ENCODE data around the gene RGL2. TPM values are rescaled to one million over a fixed set of nuclear protein-coding genes. Genes with fewer than 3 reads are reported as not detected.

Gene RGL2
- total and polyA plus RNA-seq, 2 of the 13 experiments (the other 11 are each of a cell fraction or from before 2014, with no cell fraction given): 22.9 to 47.4 TPM

DNA sequence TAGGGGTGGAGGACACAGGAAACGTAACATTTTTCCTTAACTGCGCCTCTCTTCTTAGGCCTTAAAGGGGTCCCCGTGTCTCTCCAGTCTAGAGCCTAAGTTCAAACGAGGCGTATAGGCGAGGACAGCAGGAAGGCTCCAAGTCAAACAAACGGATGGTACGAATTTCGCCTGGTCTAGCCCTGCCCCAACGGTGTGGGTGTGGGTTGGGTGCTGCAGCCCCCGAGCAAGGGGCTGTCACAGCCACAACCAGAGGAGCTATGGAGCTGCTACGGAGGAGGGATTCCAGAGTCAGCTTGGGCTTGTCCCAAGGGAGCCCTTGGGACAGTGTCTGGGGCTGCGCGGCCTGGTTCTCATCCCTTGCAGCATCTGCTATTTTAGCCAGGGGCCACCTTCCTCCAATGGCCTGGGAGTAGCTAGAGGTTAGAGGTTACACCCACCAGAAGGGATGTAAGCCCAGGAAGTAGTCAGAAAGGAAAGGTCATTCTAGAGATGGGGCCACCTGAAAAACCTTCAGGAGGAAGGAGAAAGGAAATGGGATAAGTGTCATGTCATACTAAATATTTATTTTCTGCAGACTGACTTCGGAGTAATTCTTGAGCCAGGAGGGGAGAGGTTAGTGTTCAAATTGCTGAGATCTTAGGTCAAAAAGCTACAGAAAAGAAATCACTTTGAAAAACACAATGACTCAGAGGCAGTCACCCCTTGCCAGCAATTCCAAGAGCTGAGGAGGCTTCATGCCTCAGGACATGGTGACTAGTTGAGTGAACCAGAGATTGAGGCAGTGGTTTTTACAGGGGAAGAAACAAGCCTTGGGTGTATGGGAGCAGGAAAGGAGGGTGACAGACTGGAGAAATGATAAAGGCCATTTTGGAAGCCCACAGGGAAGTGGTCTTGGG, 48.8 kb downstream of the RGL2 start (continued):
- TF ChIP-seq FOXA3 (CRISPR knock-in tag; IDR thresholded peaks at IDR 0.05) (peak; percentile 1; the same call in 1 of the 2 replicates), FOSL1 (CRISPR knock-in tag; IDR thresholded peaks at IDR 0.05; ENCODE audit: borderline replicate concordance) (peak; percentile 38; the same call in 1 of the 2 replicates), DZIP1 (CRISPR knock-in tag; IDR thresholded peaks at IDR 0.05) (peak; percentile 78; the same call in 1 of the 2 replicates), RARA (CRISPR knock-in tag; IDR thresholded peaks at IDR 0.05) (no peak), ZNF512 (CRISPR knock-in tag; IDR thresholded peaks at IDR 0.05) (0 out of 2 replicates have a peak, but pooled peaks have one; percentile 39), DNMT3B (CRISPR knock-in tag; conservative IDR thresholded peaks at IDR 0.05) (0 out of 2 replicates have a peak, but pooled peaks have one; percentile 43), CEBPG (CRISPR knock-in tag; IDR thresholded peaks at IDR 0.05) (0 out of 2 replicates have a peak, but pooled peaks have one; percentile 2), NFAT5 (CRISPR knock-in tag; IDR thresholded peaks at IDR 0.05) (0 out of 2 replicates have a peak, but pooled peaks have one; percentile 13), PHF20 (CRISPR knock-in tag; IDR thresholded peaks at IDR 0.05) (peak; percentile 18; the same call in 1 of the 2 replicates), ZNF660 (CRISPR knock-in tag; IDR thresholded peaks at IDR 0.05; ENCODE audit: borderline replicate concordance, low read depth) (no peak), CREM (IDR thresholded peaks at IDR 0.05) (no peak), CREM (CRISPR knock-in tag; IDR thresholded peaks at IDR 0.05) (no peak)
- TF ChIP-seq, protein P1, sequence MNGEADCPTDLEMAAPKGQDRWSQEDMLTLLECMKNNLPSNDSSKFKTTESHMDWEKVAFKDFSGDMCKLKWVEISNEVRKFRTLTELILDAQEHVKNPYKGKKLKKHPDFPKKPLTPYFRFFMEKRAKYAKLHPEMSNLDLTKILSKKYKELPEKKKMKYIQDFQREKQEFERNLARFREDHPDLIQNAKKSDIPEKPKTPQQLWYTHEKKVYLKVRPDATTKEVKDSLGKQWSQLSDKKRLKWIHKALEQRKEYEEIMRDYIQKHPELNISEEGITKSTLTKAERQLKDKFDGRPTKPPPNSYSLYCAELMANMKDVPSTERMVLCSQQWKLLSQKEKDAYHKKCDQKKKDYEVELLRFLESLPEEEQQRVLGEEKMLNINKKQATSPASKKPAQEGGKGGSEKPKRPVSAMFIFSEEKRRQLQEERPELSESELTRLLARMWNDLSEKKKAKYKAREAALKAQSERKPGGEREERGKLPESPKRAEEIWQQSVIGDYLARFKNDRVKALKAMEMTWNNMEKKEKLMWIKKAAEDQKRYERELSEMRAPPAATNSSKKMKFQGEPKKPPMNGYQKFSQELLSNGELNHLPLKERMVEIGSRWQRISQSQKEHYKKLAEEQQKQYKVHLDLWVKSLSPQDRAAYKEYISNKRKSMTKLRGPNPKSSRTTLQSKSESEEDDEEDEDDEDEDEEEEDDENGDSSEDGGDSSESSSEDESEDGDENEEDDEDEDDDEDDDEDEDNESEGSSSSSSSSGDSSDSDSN (CRISPR knock-in tag; IDR thresholded peaks at IDR 0.05): peak; percentile 11; the same call in 1 of the 2 replicates

All from HepG2 (cell line).